ENCODE results near the gene SNX25.

- TF ChIP-seq POLR2A (IDR thresholded peaks at IDR 0.05) (peak; percentile 88 to 94), CTCF (IDR thresholded peaks at IDR 0.05 in 4 of 5, conservative IDR thresholded peaks at IDR 0.05 in 1 of 5) (peak in 1 of 5 experiments; percentile 17)
These were observed 186.7 kb downstream of the SNX25 start for GRCh38 chr4:185395956-185396723.

Measured in gastrocnemius medialis (tissue), 4 donors.